Measurements from ENCODE around the gene CARD16. TPM values are rescaled to one million over a fixed set of nuclear protein-coding genes. Genes with fewer than 3 reads are reported as not detected.
"Not testable (repeated sequence)": the region's sequence is repeated elsewhere in the genome, so short reads cannot be mapped to it uniquely, and the experiment has no call there.

CARD16 gene
- total RNA-seq = 15.5 TPM

DNA sequence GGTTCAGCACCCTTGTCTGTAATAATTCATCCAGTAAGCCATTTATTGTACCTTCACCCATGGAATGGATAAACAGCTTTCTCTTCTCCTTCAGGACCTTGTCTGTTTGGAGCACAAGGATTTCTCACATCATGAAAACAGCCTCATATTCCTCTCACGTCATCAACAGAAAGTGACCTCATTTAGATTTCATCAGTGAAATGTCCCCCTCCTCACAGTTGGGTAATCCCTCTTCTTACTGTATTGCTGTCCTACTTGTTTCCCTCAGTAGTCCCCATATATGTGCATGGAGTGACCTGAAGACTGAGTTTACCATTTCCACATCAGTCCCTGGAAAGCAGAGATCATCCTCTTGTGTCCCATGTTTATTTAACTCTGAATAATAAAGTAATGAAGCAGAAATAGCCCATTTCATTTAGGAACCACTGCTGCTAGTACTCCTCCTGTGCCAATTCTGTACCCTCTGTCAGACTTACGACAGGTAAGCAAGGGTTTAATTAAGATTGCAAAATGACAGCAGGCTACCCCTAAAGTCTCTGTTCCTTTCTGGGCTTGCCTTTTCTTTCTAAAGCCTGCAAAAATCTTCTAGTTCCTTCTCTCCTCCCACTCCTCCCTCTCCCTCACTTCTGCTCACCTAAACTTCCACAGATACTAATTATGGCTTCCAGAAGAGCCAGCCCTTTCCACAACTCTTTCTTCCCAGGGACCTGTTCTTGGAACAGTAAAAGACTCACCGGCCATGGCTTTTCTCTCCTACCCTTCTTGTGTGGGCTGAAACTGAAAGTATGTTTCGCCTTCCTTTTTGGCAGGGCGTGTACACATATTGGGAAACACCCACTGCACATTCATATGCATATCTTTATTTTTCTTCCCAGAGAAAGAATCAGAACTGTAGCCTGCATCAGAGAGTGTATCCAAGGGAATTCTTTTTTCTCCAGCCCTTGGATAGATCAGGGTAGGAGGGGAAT, at the start of gene CARD16:
Gene CARD16, minus strand, starts transcription at position 779 of the 968 bp plus-strand sequence. Its CDS starts 38 bp downstream, at position 741.
- Histone ChIP-seq H3K27ac (peak within 1 kb of the TSS in 1 of 2 donors; percentile 8), H3K4me3 (peak within 1 kb of the TSS; percentile 31 to 56)
- DNase-seq (ENCODE audit: low spot score in 2 of 2); H3K9me3 ChIP-seq; H3K27me3 ChIP-seq; H3K4me1 ChIP-seq; intact Hi-C loops (cut with DNase I); H3K36me3 ChIP-seq: not testable (repeated sequence)

DNA sequence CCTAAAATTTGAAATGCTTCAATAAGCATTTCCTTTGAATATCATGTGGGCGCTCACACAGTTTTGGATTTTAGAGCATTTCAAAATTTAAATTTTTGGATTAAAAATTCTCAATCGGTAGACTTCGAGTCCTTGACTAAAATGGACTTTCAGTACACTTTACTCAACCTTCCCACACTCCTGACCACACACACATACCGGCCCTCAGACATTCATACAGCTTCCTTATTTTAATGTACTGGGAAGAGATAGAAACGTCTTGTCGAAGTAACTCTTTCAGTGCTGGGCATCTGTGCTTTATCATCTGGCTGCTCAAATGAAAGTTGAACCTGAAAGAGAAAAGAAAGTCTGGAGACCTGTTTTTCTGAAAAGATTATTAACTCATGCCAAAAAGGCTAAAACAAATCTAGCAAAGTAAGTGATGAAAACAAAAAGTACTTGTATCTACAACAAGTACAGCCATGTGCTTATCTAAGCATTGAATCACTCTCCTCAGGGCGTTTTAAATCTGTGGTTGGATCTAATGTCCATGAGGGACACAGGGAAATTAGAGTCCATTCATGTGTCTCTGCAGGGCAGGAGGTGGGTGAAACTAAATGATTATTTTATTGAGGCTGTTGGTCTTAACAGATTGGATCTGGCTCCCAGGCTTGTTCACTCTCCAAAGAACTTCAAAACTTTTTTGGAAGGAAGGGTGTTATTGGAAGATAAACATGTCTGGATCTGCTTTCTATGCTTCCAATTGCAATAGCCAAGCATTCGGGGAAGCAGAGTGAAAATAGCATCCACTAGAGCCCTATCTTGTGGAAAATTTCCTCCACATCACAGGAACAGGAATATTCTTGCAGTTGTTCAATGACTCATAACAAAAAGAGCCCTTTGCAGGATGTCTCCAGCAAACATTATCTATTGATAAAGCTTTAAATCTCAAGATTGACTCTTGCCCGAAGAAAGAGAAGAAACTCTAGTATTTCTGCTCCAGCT, 47.4 kb upstream of the CARD16 start:
- Histone ChIP-seq H3K27ac (no peak overlapping the region), H3K36me3 (no peaks in the 10 kb centered on the region), H3K4me1 (no peaks in the 10 kb centered on the region), H3K9me3 (no peaks in the 10 kb centered on the region), H3K4me3 (no peak overlapping the region), H3K27me3 (no peaks in the 10 kb centered on the region)
- intact Hi-C loops (cut with DNase I) = no loop called here
- no peak for DNase-seq (ENCODE audit: low spot score in 2 of 2)
- TF ChIP-seq, protein P1, sequence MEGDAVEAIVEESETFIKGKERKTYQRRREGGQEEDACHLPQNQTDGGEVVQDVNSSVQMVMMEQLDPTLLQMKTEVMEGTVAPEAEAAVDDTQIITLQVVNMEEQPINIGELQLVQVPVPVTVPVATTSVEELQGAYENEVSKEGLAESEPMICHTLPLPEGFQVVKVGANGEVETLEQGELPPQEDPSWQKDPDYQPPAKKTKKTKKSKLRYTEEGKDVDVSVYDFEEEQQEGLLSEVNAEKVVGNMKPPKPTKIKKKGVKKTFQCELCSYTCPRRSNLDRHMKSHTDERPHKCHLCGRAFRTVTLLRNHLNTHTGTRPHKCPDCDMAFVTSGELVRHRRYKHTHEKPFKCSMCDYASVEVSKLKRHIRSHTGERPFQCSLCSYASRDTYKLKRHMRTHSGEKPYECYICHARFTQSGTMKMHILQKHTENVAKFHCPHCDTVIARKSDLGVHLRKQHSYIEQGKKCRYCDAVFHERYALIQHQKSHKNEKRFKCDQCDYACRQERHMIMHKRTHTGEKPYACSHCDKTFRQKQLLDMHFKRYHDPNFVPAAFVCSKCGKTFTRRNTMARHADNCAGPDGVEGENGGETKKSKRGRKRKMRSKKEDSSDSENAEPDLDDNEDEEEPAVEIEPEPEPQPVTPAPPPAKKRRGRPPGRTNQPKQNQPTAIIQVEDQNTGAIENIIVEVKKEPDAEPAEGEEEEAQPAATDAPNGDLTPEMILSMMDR (IDR thresholded peaks at IDR 0.05) = no peak

GRCh38 chr11:105081412-105082150, 36.4 kb upstream of the CARD16 start:
- H3K4me3 ChIP-seq = no peak overlapping the region
- intact Hi-C loops (cut with DNase I) = no loop called here
- H3K9me3 ChIP-seq = no peaks in the 10 kb centered on the region
- no peaks in the 10 kb centered on the region for H3K4me1 ChIP-seq
- H3K36me3 ChIP-seq = no peaks in the 10 kb centered on the region
- H3K27ac ChIP-seq = no peak overlapping the region
- H3K27me3 ChIP-seq = no peaks in the 10 kb centered on the region
- TF ChIP-seq, protein P1 (IDR thresholded peaks at IDR 0.05) = no peak
- no peak for DNase-seq (ENCODE audit: low spot score in 2 of 2)

GRCh38 chr11:105080171-105080906, 35.2 kb upstream of the CARD16 start:
- H3K4me1 ChIP-seq; intact Hi-C loops (cut with DNase I); H3K4me3 ChIP-seq; DNase-seq (ENCODE audit: low spot score in 2 of 2); H3K36me3 ChIP-seq; H3K27me3 ChIP-seq; H3K9me3 ChIP-seq; H3K27ac ChIP-seq: not testable (repeated sequence)

GRCh38 chr11:105078283-105078682, 33.1 kb upstream of the CARD16 start:
- Histone ChIP-seq H3K27me3 (no peaks in the 10 kb centered on the region), H3K36me3 (no peaks in the 10 kb centered on the region), H3K27ac (no peak overlapping the region), H3K4me1 (no peaks in the 10 kb centered on the region), H3K4me3 (no peak overlapping the region), H3K9me3 (no peaks in the 10 kb centered on the region)
- TF ChIP-seq, protein P1 (IDR thresholded peaks at IDR 0.05) = no peak
- DNase-seq (ENCODE audit: low spot score in 2 of 2) = no peak
- intact Hi-C loops (cut with DNase I) = no loop called here

GRCh38 chr11:105077141-105077790, 32.1 kb upstream of the CARD16 start:
- intact Hi-C loops (cut with DNase I); DNase-seq (ENCODE audit: low spot score in 2 of 2); H3K27ac ChIP-seq: not testable (repeated sequence)

More at GRCh38 chr11:105077141-105077790, 32.1 kb upstream of the CARD16 start:
- not testable (repeated sequence) for H3K9me3 ChIP-seq, H3K4me3 ChIP-seq, H3K36me3 ChIP-seq, H3K27me3 ChIP-seq, H3K4me1 ChIP-seq

Data from ascending aorta (tissue), 2 donors.